HFFc6 (cell line): ENCODE data around the gene MCM9. TPM values are rescaled to one million over a fixed set of nuclear protein-coding genes. Genes with fewer than 3 reads are reported as not detected.

Experiments used
- DNase-seq: peaks from one replicate; pipeline ENCODE4 v3.0.0-alpha.2; 2018
- H3K27ac Mint-ChIP-seq: 2 replicates; pipeline ENCODE4 v1.8.0; 2020; ENCODE audit warnings: mild to moderate bottlenecking, mixed read lengths
- H3K27me3 Mint-ChIP-seq: 2 replicates; pipeline ENCODE4 v1.8.0; 2021; ENCODE audit warnings: mild to moderate bottlenecking, moderate library complexity, mixed read lengths; ENCODE audit not compliant: insufficient read depth
- H3K36me3 Mint-ChIP-seq: 2 replicates; pipeline ENCODE4 v1.8.0; 2021; ENCODE audit warnings: low read depth, mixed read lengths
- H3K4me1 Mint-ChIP-seq: 2 replicates; pipeline ENCODE4 v1.8.0; 2020; ENCODE audit warnings: low read depth, mixed read lengths
- H3K4me3 Mint-ChIP-seq: 2 replicates; pipeline ENCODE4 v1.8.0; 2020; ENCODE audit warnings: mild to moderate bottlenecking, moderate library complexity, mixed read lengths
- H3K9me3 Mint-ChIP-seq: 2 replicates; pipeline ENCODE4 v1.8.0; 2020; ENCODE audit warnings: mild to moderate bottlenecking, mixed read lengths
- CTCF ChIP-seq: fragments of 200-600 bp; sonication (generic); IDR thresholded peaks from 2 replicates; pipeline ENCODE4 v1.5.0; 2021; ENCODE audit warnings: antibody characterized with exemption, mild to moderate bottlenecking
- total RNA-seq, 6 experiments: library from RNA; stranded (reverse); fragmentation: NEBNext Ultra II Directional; extraction: Animal tissue kit (Norgen Biotek cat#: 25700); gene quantifications; 2 replicates in 1 of 6; 3 replicates in 5 of 6; pipeline ENCODE4 v1.2.3, GENCODE V29; 2021

Gene MCM9
- total RNA-seq, 6 experiments from 2014 or later: 4.6 to 5.7 (median 5.0) TPM

GRCh38 chr6:118789954-118790353 lies 145.0 kb downstream of the MCM9 start:
- Mint-ChIP-seq H3K4me1 (no peaks in the 10 kb centered on the region), H3K27me3 (peaks cover 5% of the 10 kb centered on the region; the same call in 1 of the 2 replicates)

GRCh38 chr6:118789419-118789818 lies 145.5 kb downstream of the MCM9 start:
- no peak for DNase-seq
- Mint-ChIP-seq H3K27me3 (peaks cover 5% of the 10 kb centered on the region; the same call in 1 of the 2 replicates), H3K36me3 (no peaks in the 10 kb centered on the region), H3K4me3 (no peak overlapping the region), H3K9me3 (no peaks in the 10 kb centered on the region), H3K27ac (no peak overlapping the region), H3K4me1 (peaks cover 2% of the 10 kb centered on the region)
- TF ChIP-seq CTCF: no peak

More at GRCh38 chr6:118789954-118790353, 145.0 kb downstream of the MCM9 start:
- no peak for TF ChIP-seq CTCF
- no peaks in the 10 kb centered on the region for H3K36me3 Mint-ChIP-seq
- H3K9me3 Mint-ChIP-seq: no peaks in the 10 kb centered on the region
- DNase-seq: no peak
- H3K4me3 Mint-ChIP-seq: no peak overlapping the region
- no peak overlapping the region for H3K27ac Mint-ChIP-seq

- Mint-ChIP-seq H3K4me3 (no peak overlapping the region), H3K36me3 (no peaks in the 10 kb centered on the region), H3K4me1 (peaks cover 7% of the 10 kb centered on the region), H3K27ac (no peak overlapping the region), H3K9me3 (no peaks in the 10 kb centered on the region), H3K27me3 (peaks cover 6% of the 10 kb centered on the region; the same call in 1 of the 2 replicates)
- DNase-seq: no peak
- no peak for TF ChIP-seq CTCF
These were observed 146.3 kb downstream of the MCM9 start for GRCh38 chr6:118788702-118789101.

- Mint-ChIP-seq H3K4me3 (no peak overlapping the region), H3K36me3 (no peaks in the 10 kb centered on the region), H3K27me3 (peaks cover 8% of the 10 kb centered on the region), H3K27ac (no peak overlapping the region), H3K9me3 (no peaks in the 10 kb centered on the region), H3K4me1 (peaks cover 7% of the 10 kb centered on the region)
- DNase-seq: no peak
- TF ChIP-seq CTCF: no peak
These were observed 147.1 kb downstream of the MCM9 start for GRCh38 chr6:118787724-118788423.

GRCh38 chr6:118786596-118787453 lies 148.1 kb downstream of the MCM9 start:
- no peak overlapping the region for H3K27ac Mint-ChIP-seq
- no peaks in the 10 kb centered on the region for H3K9me3 Mint-ChIP-seq

More at GRCh38 chr6:118786596-118787453, 148.1 kb downstream of the MCM9 start:
- Mint-ChIP-seq H3K4me3 (no peak overlapping the region), H3K27me3 (peaks cover 10% of the 10 kb centered on the region), H3K36me3 (no peaks in the 10 kb centered on the region), H3K4me1 (peaks cover 10% of the 10 kb centered on the region)
- no peak for TF ChIP-seq CTCF
- no peak for DNase-seq
